ENCODE data around the gene JMJD8. TPM values are rescaled to one million over a fixed set of nuclear protein-coding genes. Genes with fewer than 3 reads are reported as not detected.

The JMJD8 gene
- total RNA-seq, 1 experiment from 2014 or later: 90.5 TPM

DNA sequence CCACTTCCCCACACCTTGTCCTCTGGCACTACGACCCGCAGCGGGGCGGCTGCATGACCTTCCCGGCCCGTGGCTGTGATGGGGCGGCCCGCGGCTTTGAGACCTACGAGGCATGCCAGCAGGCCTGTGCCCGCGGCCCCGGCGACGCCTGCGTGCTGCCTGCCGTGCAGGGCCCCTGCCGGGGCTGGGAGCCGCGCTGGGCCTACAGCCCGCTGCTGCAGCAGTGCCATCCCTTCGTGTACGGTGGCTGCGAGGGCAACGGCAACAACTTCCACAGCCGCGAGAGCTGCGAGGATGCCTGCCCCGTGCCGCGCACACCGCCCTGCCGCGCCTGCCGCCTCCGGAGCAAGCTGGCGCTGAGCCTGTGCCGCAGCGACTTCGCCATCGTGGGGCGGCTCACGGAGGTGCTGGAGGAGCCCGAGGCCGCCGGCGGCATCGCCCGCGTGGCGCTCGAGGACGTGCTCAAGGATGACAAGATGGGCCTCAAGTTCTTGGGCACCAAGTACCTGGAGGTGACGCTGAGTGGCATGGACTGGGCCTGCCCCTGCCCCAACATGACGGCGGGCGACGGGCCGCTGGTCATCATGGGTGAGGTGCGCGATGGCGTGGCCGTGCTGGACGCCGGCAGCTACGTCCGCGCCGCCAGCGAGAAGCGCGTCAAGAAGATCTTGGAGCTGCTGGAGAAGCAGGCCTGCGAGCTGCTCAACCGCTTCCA lies 50.6 kb downstream of the JMJD8 start:
- no peak overlapping the region for H3K27ac Mint-ChIP-seq (ENCODE audit: unreplicated experiment)
- intact Hi-C loops (cut with micrococcal nuclease; ENCODE audit: unreplicated experiment): loop anchor here (10.0 kb wide), 1 partner anchor 109 kb away; the partner anchor contains the start of gene CAPN15
- no TSS peak for BruUV-seq (replicated peaks)
- H3K4me1 Mint-ChIP-seq (ENCODE audit: low read depth, unreplicated experiment): peaks cover 8% of the 10 kb centered on the region
- CTCF ChIA-PET: no interaction called here
- no peaks in the 10 kb centered on the region for H3K27me3 Mint-ChIP-seq (ENCODE audit: unreplicated experiment)
- H3K4me3 Mint-ChIP-seq (ENCODE audit: low read depth, unreplicated experiment): no peak overlapping the region
- no peaks in the 10 kb centered on the region for H3K9me3 Mint-ChIP-seq (ENCODE audit: low read depth, unreplicated experiment)
- H3K36me3 Mint-ChIP-seq (ENCODE audit: insufficient read depth, unreplicated experiment): peaks cover 87% of the 10 kb centered on the region
- DNase-seq: no peak
- TF ChIP-seq, protein P1, sequence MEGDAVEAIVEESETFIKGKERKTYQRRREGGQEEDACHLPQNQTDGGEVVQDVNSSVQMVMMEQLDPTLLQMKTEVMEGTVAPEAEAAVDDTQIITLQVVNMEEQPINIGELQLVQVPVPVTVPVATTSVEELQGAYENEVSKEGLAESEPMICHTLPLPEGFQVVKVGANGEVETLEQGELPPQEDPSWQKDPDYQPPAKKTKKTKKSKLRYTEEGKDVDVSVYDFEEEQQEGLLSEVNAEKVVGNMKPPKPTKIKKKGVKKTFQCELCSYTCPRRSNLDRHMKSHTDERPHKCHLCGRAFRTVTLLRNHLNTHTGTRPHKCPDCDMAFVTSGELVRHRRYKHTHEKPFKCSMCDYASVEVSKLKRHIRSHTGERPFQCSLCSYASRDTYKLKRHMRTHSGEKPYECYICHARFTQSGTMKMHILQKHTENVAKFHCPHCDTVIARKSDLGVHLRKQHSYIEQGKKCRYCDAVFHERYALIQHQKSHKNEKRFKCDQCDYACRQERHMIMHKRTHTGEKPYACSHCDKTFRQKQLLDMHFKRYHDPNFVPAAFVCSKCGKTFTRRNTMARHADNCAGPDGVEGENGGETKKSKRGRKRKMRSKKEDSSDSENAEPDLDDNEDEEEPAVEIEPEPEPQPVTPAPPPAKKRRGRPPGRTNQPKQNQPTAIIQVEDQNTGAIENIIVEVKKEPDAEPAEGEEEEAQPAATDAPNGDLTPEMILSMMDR (IDR thresholded peaks at IDR 0.05; ENCODE audit: unreplicated experiment): no peak

GRCh38 chr16:632486-633335 lies 51.4 kb downstream of the JMJD8 start:
- Mint-ChIP-seq H3K9me3 (ENCODE audit: low read depth, unreplicated experiment) (no peaks in the 10 kb centered on the region), H3K36me3 (ENCODE audit: insufficient read depth, unreplicated experiment) (peaks cover 91% of the 10 kb centered on the region), H3K4me1 (ENCODE audit: low read depth, unreplicated experiment) (peaks cover 8% of the 10 kb centered on the region), H3K4me3 (ENCODE audit: low read depth, unreplicated experiment) (no peak overlapping the region), H3K27ac (ENCODE audit: unreplicated experiment) (no peak overlapping the region), H3K27me3 (ENCODE audit: unreplicated experiment) (no peaks in the 10 kb centered on the region)
- intact Hi-C loops (cut with micrococcal nuclease; ENCODE audit: unreplicated experiment): loop anchor here (10.0 kb wide), 1 partner anchor 108 kb away; the partner anchor contains the start of gene CAPN15
- no TSS peak for BruUV-seq (replicated peaks)
- CTCF ChIA-PET: no interaction called here
- no peak for DNase-seq
- TF ChIP-seq, protein P1 (IDR thresholded peaks at IDR 0.05; ENCODE audit: unreplicated experiment): no peak

- H3K4me3 Mint-ChIP-seq (ENCODE audit: low read depth, unreplicated experiment): no peak overlapping the region
- H3K36me3 Mint-ChIP-seq (ENCODE audit: insufficient read depth, unreplicated experiment): peaks cover 91% of the 10 kb centered on the region
- no peaks in the 10 kb centered on the region for H3K27me3 Mint-ChIP-seq (ENCODE audit: unreplicated experiment)
- no peak for DNase-seq
- intact Hi-C loops (cut with micrococcal nuclease; ENCODE audit: unreplicated experiment): loop anchor here (10.0 kb wide), 1 partner anchor 107 kb away; the partner anchor contains the start of gene CAPN15
- TF ChIP-seq, protein P1 (IDR thresholded peaks at IDR 0.05; ENCODE audit: unreplicated experiment): no peak
- no peak overlapping the region for H3K27ac Mint-ChIP-seq (ENCODE audit: unreplicated experiment)
- peaks cover 6% of the 10 kb centered on the region for H3K4me1 Mint-ChIP-seq (ENCODE audit: low read depth, unreplicated experiment)
- no peaks in the 10 kb centered on the region for H3K9me3 Mint-ChIP-seq (ENCODE audit: low read depth, unreplicated experiment)
- CTCF ChIA-PET: no interaction called here
- no TSS peak for BruUV-seq (replicated peaks)
These were observed 52.3 kb downstream of the JMJD8 start for GRCh38 chr16:631808-632358.

Other genes with a start within 250 kb of the JMJD8 start
- 108 and 120 TPM in 2 replicates for gene CAPN15, start 156.6 kb downstream of the JMJD8 start, total RNA-seq (2022)
- not detected in 2 replicates for gene PRR35, start 123.9 kb downstream of the JMJD8 start, total RNA-seq (2022)
- gene NHLRC4, start 117.3 kb downstream of the JMJD8 start, total RNA-seq (2022): not detected in 2 replicates
- 101 and 106 TPM in 2 replicates for gene PIGQ, start 114.4 kb downstream of the JMJD8 start, total RNA-seq (2022)
- 35.6 and 36.5 TPM in 2 replicates for gene RAB40C, start 94.3 kb downstream of the JMJD8 start, total RNA-seq (2022)
- gene WFIKKN1, start 53.3 kb downstream of the JMJD8 start, total RNA-seq (2022): 0.66 and 0.90 TPM in 2 replicates
- gene METTL26, start 48.0 kb downstream of the JMJD8 start, total RNA-seq (2022): 117 and 121 TPM in 2 replicates
- 56.3 and 60.7 TPM in 2 replicates for gene MCRIP2, start 42.5 kb downstream of the JMJD8 start, total RNA-seq (2022)
- gene WDR90, start 35.0 kb downstream of the JMJD8 start, total RNA-seq (2022): 142 and 162 TPM in 2 replicates
- gene RHOT2, start 16.2 kb downstream of the JMJD8 start, total RNA-seq (2022): 154 and 163 TPM in 2 replicates
- 2.4 and 2.6 TPM in 2 replicates for gene RHBDL1, start 8.7 kb downstream of the JMJD8 start, total RNA-seq (2022)
- 102 and 114 TPM in 2 replicates for gene STUB1, start 3.9 kb downstream of the JMJD8 start, total RNA-seq (2022)
- 18.6 and 22.5 TPM in 2 replicates for gene WDR24, start 6.1 kb upstream of the JMJD8 start, total RNA-seq (2022)
- gene FBXL16, start 21.5 kb upstream of the JMJD8 start, total RNA-seq (2022): 1.3 and 4.6 TPM in 2 replicates
- gene METRN, start 30.8 kb upstream of the JMJD8 start, total RNA-seq (2022): 51.7 and 61.5 TPM in 2 replicates
- gene ANTKMT, start 36.8 kb upstream of the JMJD8 start, total RNA-seq (2022): 49.6 and 57.2 TPM in 2 replicates
- gene CCDC78, start 42.1 kb upstream of the JMJD8 start, total RNA-seq (2022): 10.0 and 12.5 TPM in 2 replicates
- gene HAGHL, start 42.8 kb upstream of the JMJD8 start, total RNA-seq (2022): 11.7 and 12.8 TPM in 2 replicates
- gene CIAO3, start 56.7 kb upstream of the JMJD8 start, total RNA-seq (2022): 51.9 and 58.4 TPM in 2 replicates
- 3.4 and 8.9 TPM in 2 replicates for gene MSLN, start 76.4 kb upstream of the JMJD8 start, total RNA-seq (2022)
- 47.5 and 51.1 TPM in 2 replicates for gene RPUSD1, start 104.0 kb upstream of the JMJD8 start, total RNA-seq (2022)
- gene CHTF18, start 104.3 kb upstream of the JMJD8 start, total RNA-seq (2022): 154 and 173 TPM in 2 replicates
- gene GNG13, start 116.4 kb upstream of the JMJD8 start, total RNA-seq (2022): not detected in 2 replicates

Measured in Calu3 (cell line).